ENCODE measurements around the gene TMEM9.

Gene TMEM9

DNA sequence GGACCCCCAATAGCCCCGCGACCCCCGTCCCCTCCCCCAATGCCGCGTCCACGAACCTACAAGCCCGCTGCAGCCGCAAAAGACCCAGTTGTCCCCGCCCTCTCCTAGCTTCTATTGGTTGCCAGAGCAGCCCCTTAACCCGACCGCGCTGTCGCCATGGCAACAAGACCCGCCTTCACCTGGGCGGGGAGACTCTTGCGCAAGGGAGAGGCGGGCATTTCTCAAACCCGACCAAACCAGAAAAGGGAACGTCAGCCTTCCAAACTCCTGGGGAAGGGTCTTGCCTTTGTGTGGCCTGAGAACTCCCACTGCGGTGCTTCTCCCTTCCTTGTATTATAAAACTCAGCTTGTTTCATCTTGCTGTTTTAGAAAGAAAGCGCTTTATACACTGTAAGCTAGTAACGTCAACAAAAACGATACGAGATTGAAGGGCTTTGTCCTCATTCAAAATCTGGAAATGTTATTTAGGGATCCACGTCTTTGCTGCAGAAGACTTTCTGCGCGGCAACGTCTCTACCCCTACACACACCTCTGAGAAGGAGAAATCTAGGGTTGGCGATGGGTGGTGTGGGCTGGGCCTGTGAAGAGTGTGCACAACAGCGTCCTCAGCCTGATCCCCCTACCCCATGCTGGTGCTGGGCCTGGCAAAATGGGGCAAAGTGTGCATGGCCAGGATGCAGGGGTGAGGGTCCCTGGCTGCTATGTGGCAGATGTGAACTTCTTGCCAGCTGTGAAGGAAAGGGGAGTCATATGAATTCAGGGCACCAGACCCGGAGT is at the start of gene TMEM9:
TSS of gene TMEM9 (minus strand) at position 86 of the 777 bp plus-strand sequence. CDS start 551 bp downstream, outside the sequence.
- no peak for TF ChIP-seq ZNF274 (IDR thresholded peaks at IDR 0.05; ENCODE audit: low read depth, low read length)
- peak within 1 kb of the TSS; percentile 70 for H3K4me3 ChIP-seq (ENCODE audit: low read length)

DNA sequence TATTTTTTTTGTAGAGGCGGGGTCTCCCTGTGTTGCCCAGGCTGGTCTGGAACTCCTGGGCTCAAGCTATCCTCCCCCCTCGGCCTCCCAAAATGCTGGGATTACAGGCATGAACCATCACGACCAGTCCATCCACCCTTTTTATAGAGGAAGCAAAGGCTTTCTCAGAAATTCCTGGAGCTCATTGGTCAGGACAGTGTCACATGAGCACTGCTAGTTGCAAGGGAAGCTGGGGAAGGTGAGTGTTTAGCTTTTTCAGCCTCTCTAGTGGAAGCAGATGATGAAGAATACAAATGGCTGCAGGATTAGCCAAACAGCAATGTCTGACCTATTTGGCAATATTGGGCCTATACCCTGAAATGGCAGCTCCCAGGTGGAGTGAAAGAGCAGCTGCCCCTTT is 44.3 kb upstream of the TMEM9 start:
- TF ChIP-seq ZNF274 (IDR thresholded peaks at IDR 0.05; ENCODE audit: low read depth, low read length), result no peak
- no peak overlapping the region for H3K4me3 ChIP-seq (ENCODE audit: low read length)

DNA sequence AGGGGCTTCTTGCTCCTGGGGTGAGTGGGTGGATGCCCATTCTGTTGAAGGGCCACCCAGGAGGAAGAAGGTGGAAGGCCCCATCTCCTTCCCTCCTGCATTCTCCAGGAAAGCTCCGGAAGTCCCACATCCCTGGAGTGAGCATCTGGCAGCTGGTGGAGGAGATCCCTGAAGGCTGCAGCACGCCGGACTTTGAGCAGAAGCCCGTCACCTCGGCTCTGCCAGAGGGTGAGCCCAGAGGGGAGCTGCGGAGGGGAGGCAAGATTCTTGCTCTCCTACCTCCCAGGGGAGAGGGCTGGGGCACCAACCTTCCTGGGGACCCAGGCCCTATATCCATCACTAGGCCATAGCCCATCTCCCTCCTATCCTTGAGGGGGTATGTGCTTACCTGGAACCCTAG is 39.8 kb upstream of the TMEM9 start:
- TF ChIP-seq ZNF274 (IDR thresholded peaks at IDR 0.05; ENCODE audit: low read depth, low read length), result no peak
- H3K4me3 ChIP-seq (ENCODE audit: low read length), result no peak overlapping the region

- no peak for TF ChIP-seq ZNF274 (IDR thresholded peaks at IDR 0.05; ENCODE audit: low read depth, low read length)
- H3K4me3 ChIP-seq (ENCODE audit: low read length), result no peak overlapping the region
These were observed 38.1 kb upstream of the TMEM9 start for GRCh38 chr1:201192261-201192788.

GRCh38 chr1:201191653-201192260 is 37.5 kb upstream of the TMEM9 start:
- TF ChIP-seq ZNF274 (IDR thresholded peaks at IDR 0.05; ENCODE audit: low read depth, low read length), result no peak
- no peak overlapping the region for H3K4me3 ChIP-seq (ENCODE audit: low read length)

DNA sequence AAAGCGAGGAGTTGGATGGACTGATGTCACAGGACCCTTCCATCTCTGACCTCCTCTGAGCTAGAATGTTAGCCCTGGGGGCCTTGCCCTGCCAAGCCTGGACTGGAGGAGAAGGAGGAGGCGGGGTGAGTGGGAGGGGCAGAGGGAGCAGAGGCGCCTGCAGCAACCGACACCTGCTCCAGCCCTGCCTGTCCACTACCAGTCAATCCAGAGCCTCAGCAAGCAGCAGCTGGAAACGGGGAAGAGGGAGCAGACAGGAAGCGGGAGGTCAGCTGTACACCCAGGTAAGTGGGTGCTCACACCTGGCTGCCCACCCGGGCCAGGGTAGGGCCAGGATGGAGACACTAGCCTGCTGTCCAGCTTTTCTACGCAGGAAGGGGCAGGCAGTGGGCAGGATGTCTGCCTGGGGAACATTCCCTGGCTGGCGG is 36.4 kb upstream of the TMEM9 start, which contains the start of gene IGFN1:
TSS of gene IGFN1 (plus strand) at position 201 of the 428 bp plus-strand sequence. CDS start 2,470 bp downstream, outside the sequence.
- TF ChIP-seq ZNF274 (IDR thresholded peaks at IDR 0.05; ENCODE audit: low read depth, low read length), result no peak
- H3K4me3 ChIP-seq (ENCODE audit: low read length), result no peak within 1 kb of the TSS

DNA sequence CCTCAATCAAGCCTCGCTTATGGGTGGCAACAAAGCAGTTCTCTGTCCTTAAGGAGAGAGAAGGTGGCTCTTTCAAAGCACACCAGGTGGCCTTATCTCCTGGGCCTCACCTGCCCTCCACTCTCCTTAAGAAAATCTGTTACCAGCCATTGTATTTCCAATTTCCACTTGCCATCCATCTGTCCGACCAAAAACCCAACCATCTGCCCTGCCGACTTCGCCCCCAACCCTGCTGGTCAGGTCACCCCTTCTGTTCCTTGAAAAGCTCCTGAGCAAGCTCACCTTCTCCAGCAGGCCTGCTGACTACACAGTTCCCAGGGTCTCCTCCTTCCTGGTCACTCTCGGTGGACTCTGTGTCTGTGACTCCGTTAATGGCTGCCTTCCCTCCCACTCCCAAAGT is 35.7 kb upstream of the TMEM9 start:
- H3K4me3 ChIP-seq (ENCODE audit: low read length), result no peak overlapping the region
- TF ChIP-seq ZNF274 (IDR thresholded peaks at IDR 0.05; ENCODE audit: low read depth, low read length), result no peak

DNA sequence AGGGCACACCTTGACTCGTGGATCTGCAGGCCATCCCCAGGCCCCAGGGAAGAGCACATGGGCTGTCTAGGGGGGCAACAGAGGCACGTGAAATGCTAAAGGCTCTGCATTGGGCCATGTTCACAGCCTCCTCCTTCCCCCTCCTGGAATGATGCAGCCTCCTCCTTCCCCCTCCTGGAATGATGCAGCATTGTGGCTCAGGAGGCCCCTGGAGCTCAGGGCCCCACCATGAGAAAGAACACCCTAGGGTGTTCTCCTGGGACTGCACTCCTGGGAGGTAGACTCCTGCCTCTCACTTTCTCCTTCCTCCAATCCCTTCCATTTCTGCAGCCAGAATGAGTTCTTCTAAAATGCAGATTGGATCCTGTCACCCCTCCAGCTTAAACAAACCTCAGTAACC is 34.8 kb upstream of the TMEM9 start:
- TF ChIP-seq ZNF274 (IDR thresholded peaks at IDR 0.05; ENCODE audit: low read depth, low read length), result no peak
- H3K4me3 ChIP-seq (ENCODE audit: low read length), result no peak overlapping the region

DNA sequence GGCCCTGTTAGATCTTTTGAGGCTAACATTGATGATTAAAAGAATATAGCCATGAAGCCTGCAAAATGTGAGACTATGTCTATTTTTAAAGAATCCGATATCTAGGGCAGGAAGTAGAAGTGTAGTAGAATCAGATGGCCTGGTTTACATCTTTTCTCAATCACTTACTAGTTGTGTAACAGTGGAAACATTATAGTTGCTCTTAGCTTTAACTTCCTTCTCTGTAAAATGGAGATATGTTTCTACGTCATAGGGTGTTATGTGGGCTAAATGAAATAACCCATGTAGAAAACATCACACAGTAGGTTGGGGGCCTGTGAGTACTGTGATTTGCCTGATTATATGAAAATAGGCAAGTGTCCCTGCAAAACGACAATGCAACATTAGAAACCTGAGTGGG is 31.9 kb upstream of the TMEM9 start:
- no peak for TF ChIP-seq ZNF274 (IDR thresholded peaks at IDR 0.05; ENCODE audit: low read depth, low read length)
- H3K4me3 ChIP-seq (ENCODE audit: low read length), result no peak overlapping the region

GRCh38 chr1:201185527-201186128 is 31.4 kb upstream of the TMEM9 start:
- H3K4me3 ChIP-seq (ENCODE audit: low read length), result no peak overlapping the region
- TF ChIP-seq ZNF274 (IDR thresholded peaks at IDR 0.05; ENCODE audit: low read depth, low read length), result no peak

DNA sequence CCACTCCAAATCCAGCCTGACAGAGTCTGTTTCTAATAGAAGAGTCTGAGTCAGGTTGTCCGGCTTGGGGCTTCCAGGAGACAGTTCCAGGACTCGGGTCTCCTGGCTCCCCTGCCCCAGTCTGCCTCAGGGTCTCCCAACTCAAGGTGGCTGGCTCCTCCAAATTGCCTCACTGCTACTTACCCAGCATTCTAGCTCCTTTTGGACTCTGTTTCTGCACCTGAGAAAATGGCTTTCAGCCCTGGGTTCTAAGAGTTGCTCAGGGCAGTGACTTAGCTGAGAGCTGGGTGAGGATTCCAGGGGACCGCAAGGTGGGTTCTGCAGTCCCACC is 30.8 kb upstream of the TMEM9 start:
- no peak for TF ChIP-seq ZNF274 (IDR thresholded peaks at IDR 0.05; ENCODE audit: low read depth, low read length)
- H3K4me3 ChIP-seq (ENCODE audit: low read length), result no peak overlapping the region

DNA sequence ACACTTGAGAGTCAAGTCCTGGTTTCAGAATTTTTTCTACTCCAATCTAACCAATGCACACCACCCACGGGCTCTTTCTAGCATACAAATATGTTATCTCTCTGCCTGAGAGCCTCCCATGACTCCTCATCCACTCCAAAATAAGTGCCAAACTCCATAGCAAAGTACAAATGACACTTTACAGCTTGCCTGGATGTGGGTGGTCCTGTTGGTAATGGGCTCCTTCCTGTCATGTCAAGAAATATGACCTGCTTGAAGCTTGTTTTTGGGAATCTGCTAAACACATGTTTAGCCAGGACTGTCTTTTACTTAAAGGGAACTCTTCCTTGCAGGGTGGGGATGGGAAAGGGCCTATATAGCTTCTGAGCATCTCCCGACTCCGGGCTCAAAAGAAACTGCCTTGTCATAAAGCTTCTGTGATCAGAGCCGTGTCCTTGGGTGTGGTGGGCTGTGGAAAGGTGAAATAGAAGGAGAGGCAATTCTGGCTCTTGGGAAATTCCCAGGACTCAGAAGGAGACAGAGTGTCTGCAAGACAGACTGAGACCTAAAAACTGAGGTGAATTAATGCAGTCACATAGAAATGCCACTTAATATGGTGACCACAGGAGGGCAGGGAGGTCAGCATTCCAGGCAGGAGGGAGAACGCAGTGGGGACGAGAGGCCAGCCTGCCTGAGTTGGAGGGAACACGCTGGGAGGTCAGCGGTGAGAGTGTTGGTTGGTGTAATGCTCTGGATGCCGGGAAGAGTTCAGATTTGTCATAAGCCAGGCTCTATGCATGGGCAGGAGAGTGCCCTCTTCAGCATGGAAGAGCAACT is 30.2 kb upstream of the TMEM9 start:
- no peak for TF ChIP-seq ZNF274 (IDR thresholded peaks at IDR 0.05; ENCODE audit: low read depth, low read length)
- no peak overlapping the region for H3K4me3 ChIP-seq (ENCODE audit: low read length)

DNA sequence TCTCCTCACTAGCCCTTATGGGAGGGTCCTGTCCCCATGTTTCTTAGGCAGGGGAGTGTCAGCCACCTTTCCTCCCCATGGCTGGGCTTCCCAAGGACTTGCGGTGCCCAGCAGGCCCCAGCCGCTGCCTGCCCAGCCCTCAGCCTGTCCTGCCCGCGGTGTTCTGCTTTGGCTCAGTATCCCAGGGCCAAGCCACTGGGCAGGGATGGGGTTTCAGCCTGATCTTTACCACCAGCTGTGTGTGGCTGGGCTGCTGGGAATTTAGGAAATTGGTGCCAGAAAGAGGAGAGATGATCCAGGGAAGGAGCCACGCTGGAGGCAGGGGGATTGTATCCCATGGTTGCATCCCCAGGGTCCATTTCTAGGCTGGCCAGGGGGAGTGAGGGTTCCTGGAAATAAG is 29.5 kb upstream of the TMEM9 start:
- no peak overlapping the region for H3K4me3 ChIP-seq (ENCODE audit: low read length)
- no peak for TF ChIP-seq ZNF274 (IDR thresholded peaks at IDR 0.05; ENCODE audit: low read depth, low read length)

- H3K4me3 ChIP-seq (ENCODE audit: low read length), result no peak overlapping the region
- TF ChIP-seq ZNF274 (IDR thresholded peaks at IDR 0.05; ENCODE audit: low read depth, low read length), result no peak
These were observed 28.9 kb upstream of the TMEM9 start for GRCh38 chr1:201183209-201183608.

Data from GM08714 (cell line).